ENCODE results near the gene CRPPA. TPM values are rescaled to one million over a fixed set of nuclear protein-coding genes. Genes with fewer than 3 reads are reported as not detected.

Gene CRPPA
- total and polyA plus RNA-seq, 2 donors (not counting 3 experiments of a cell fraction or from before 2014, with no cell fraction given), result 0.58 to 3.5 TPM

DNA sequence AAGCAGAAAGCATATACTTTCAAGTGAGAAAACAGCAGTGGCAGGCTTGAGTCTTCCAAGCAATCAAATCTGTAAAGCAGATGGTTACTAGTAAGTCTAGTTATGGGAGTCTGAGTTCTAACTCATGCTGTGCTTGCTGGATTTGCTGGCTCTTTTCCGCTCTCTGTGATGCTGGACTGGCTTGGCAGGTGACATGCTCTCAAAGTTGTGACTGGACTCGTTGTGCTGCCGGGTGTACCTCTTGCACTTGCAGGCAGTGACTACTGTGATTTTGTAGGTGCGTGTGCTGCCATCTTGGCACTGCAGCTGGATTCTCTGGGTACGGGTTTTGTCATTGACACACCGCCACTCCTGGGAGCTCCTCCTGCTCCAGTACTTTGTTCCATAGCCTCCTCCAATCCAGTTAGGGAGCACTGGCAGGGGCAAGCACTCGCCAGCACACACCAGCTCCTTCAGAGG is 41.1 kb upstream of the CRPPA start:
- FAIRE-seq, result no peak
- intact Hi-C loops (cut with micrococcal nuclease) (no loop called here), dilution Hi-C loops (cut with MboI; ENCODE audit: extremely low pct_ligation_motif_present, low sequenced_read_pairs) (no loop called here)
- Histone ChIP-seq H3K4me1 (ENCODE audit: control insufficient read depth, extremely low read depth, insufficient read depth, low read length) (no peaks in the 10 kb centered on the region), H2AFZ (ENCODE audit: low read depth, low read length) (no peak overlapping the region), H3K9ac (replicated peaks; ENCODE audit: extremely low read depth, insufficient read depth, low read length) (no peak overlapping the region), H3K9me3 (replicated peaks; ENCODE audit: control insufficient read depth, insufficient read depth, low read length) (no peaks in the 10 kb centered on the region), H3K9me1 (replicated peaks; ENCODE audit: control insufficient read depth, extremely low read depth, insufficient read depth, low read length) (no peaks in the 10 kb centered on the region), H3K4me3 (replicated peaks in 1 of 3; ENCODE audit: insufficient read depth in 1 of 3, low read depth in 1 of 3, low read length in 3 of 3) (no peak overlapping the region), H3K27me3 (ENCODE audit: control insufficient read depth in 2 of 2, insufficient read depth in 2 of 2, low read length in 2 of 2) (peaks cover 0 to 5% of the 10 kb centered on the region in 2 experiments), H3K27ac (ENCODE audit: insufficient read depth, low read depth, low read length) (no peak overlapping the region), H3K79me2 (ENCODE audit: control insufficient read depth, insufficient read depth, low read length) (no peaks in the 10 kb centered on the region), H3K4me2 (ENCODE audit: insufficient read depth, low read length) (no peak overlapping the region), H3K36me3 (ENCODE audit: control insufficient read depth in 2 of 2, extremely low read depth in 1 of 2, insufficient read depth in 2 of 2, low read length in 2 of 2) (no peaks in the 10 kb centered on the region), H4K20me1 (replicated peaks; ENCODE audit: control insufficient read depth, extremely low read depth, insufficient read depth, low read length) (no peaks in the 10 kb centered on the region)
- TF ChIP-seq POLR2AphosphoS5 (IDR thresholded peaks at IDR 0.05; ENCODE audit: insufficient read depth, low read depth, low read length), result no peak
- TF ChIP-seq, protein P1, sequence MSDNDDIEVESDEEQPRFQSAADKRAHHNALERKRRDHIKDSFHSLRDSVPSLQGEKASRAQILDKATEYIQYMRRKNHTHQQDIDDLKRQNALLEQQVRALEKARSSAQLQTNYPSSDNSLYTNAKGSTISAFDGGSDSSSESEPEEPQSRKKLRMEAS (IDR thresholded peaks at IDR 0.05; ENCODE audit: insufficient read depth, insufficient read length), result no peak
- TF ChIP-seq MYC (IDR thresholded peaks at IDR 0.05; ENCODE audit: low read depth, low read length), result no peak
- TF ChIP-seq FOS (IDR thresholded peaks at IDR 0.05; ENCODE audit: borderline replicate concordance, insufficient read depth, low read length), result no peak
- TF ChIP-seq, protein P2, sequence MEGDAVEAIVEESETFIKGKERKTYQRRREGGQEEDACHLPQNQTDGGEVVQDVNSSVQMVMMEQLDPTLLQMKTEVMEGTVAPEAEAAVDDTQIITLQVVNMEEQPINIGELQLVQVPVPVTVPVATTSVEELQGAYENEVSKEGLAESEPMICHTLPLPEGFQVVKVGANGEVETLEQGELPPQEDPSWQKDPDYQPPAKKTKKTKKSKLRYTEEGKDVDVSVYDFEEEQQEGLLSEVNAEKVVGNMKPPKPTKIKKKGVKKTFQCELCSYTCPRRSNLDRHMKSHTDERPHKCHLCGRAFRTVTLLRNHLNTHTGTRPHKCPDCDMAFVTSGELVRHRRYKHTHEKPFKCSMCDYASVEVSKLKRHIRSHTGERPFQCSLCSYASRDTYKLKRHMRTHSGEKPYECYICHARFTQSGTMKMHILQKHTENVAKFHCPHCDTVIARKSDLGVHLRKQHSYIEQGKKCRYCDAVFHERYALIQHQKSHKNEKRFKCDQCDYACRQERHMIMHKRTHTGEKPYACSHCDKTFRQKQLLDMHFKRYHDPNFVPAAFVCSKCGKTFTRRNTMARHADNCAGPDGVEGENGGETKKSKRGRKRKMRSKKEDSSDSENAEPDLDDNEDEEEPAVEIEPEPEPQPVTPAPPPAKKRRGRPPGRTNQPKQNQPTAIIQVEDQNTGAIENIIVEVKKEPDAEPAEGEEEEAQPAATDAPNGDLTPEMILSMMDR (IDR thresholded peaks at IDR 0.05; ENCODE audit: extremely low read depth in 1 of 2, insufficient read depth in 1 of 2, low read depth in 1 of 2, low read length in 2 of 2), result no peak
- no peak for TF ChIP-seq EZH2 (IDR thresholded peaks at IDR 0.05; ENCODE audit: borderline replicate concordance, low read depth, low read length, severe bottlenecking)
- TF ChIP-seq POLR2A (IDR thresholded peaks at IDR 0.05; ENCODE audit: low read depth, low read length), result no peak
- no peak for TF ChIP-seq JUN (IDR thresholded peaks at IDR 0.05; ENCODE audit: borderline replicate concordance, insufficient read depth, insufficient read length, low read depth)
- TF ChIP-seq GATA2 (IDR thresholded peaks at IDR 0.05; ENCODE audit: insufficient read depth, insufficient read length, low read depth, low read length), result no peak
- BruUV-seq (replicated peaks), result no TSS peak
- no peak for DNase-seq (ENCODE audit: low read depth, low spot score)
- ChIA-PET POLR2A (no interaction called here), CTCF (interaction anchor here (1.8 kb wide), 1 partner anchor 102 kb away, joined by 5 read pairs; no protein-coding TSS in a partner anchor)

Measured in endothelial cell of umbilical vein (primary cell).